Tibial nerve (tissue), 3 donors: Measurements from ENCODE around the gene PIGS.

Source experiments
- POLR2A ChIP-seq, 2 donors: fragments of 450-650 bp; IDR thresholded peaks; one replicate each; pipeline ENCODE4 v1.6.1; 2017; ENCODE audit warnings: antibody characterized with exemption in 2 of 2, mild to moderate bottlenecking in 2 of 2, moderate library complexity in 2 of 2
- TF ChIP-seq, protein P1 (sequence below), 5 experiments: fragments of 200-600 bp in 3 of 5; fragments of 450-650 bp in 2 of 5; sonication (generic) in 3 of 5; IDR thresholded peaks; one replicate each; pipeline ENCODE4 v1.5.1; 2016 to 2019; ENCODE audit warnings: antibody characterized with exemption in 5 of 5, mild to moderate bottlenecking in 3 of 5, moderate library complexity in 2 of 5

DNA sequence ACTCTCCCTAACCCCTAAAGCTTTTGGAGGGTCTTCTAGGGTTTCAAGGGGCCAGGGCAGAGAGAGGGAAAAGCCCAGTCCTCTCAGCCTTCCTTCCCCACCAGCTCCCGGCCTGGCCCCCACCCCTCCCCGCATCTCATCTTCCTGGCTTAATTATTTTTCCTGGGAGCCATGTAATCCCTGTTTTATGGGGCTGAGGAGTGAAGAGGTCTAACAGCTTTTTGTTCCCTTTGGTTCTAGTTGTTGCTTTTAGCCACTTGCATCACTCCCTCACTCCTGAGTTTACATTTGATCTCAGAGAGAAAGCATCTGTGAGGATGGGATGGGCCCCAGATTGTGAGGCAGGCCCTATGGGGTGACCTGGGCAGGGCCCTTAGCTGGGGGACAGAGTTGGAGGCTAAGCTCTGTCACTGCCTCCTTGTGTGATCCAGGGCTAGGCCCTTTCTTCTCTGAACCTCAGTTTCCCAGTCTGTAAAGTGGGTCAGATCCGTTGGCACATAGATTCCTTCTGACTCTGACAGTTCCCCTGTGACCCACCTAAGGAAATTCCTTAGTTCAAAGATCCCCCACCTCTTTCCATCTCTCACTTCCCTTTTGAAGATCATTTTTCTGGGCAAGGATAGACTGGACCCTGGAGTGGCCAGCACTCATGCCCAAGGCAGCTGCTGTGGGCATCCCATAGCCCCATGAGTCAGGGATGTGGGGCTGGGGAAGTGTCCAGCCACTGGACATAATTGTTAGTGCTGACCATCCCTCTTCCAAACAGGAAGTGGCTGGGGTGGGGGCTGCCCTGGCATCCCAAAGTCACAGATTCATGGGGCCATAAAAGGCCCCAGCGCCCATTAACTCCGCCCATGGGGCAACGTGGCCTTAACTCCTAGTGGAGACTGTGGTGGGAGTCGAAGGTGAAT is 39.0 kb downstream of the PIGS start:
- TF ChIP-seq POLR2A (IDR thresholded peaks at IDR 0.05) = no peak
- TF ChIP-seq, protein P1, sequence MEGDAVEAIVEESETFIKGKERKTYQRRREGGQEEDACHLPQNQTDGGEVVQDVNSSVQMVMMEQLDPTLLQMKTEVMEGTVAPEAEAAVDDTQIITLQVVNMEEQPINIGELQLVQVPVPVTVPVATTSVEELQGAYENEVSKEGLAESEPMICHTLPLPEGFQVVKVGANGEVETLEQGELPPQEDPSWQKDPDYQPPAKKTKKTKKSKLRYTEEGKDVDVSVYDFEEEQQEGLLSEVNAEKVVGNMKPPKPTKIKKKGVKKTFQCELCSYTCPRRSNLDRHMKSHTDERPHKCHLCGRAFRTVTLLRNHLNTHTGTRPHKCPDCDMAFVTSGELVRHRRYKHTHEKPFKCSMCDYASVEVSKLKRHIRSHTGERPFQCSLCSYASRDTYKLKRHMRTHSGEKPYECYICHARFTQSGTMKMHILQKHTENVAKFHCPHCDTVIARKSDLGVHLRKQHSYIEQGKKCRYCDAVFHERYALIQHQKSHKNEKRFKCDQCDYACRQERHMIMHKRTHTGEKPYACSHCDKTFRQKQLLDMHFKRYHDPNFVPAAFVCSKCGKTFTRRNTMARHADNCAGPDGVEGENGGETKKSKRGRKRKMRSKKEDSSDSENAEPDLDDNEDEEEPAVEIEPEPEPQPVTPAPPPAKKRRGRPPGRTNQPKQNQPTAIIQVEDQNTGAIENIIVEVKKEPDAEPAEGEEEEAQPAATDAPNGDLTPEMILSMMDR (IDR thresholded peaks at IDR 0.05) = no peak
